K562 (cell line): ENCODE results near the gene FAM174C. TPM values are rescaled to one million over a fixed set of nuclear protein-coding genes. Genes with fewer than 3 reads are reported as not detected.

Experiments used
- ELF2 ChIP-seq: fragments of 250-450 bp; sonication (Bioruptor Pico); IDR thresholded peaks from 2 replicates; pipeline ENCODE4 v1.5.0; 2021; ENCODE audit warnings: mild to moderate bottlenecking
- GABPA ChIP-seq: fragments of 200-800 bp; sonication (Bioruptor generic); conservative IDR thresholded peaks from 2 replicates; pipeline ENCODE4 v1.6.1; 2016; ENCODE audit warnings: low read depth, missing genetic modification characterization, missing compliant biosample characterization
- GATAD2A ChIP-seq: fragments of 450-650 bp; IDR thresholded peaks from 2 replicates; pipeline ENCODE4 v1.6.1; 2017
- HNRNPH1 ChIP-seq: fragments of 200-400 bp; formaldehyde crosslinking; optimal IDR thresholded peaks from 2 replicates; pipeline ENCODE3; 2017; ENCODE audit warnings: low read depth, mild to moderate bottlenecking, low read length, moderate library complexity
- MAX ChIP-seq: sonication (generic); formaldehyde crosslinking; IDR thresholded peaks from 2 replicates; pipeline ENCODE4 v1.9.0; 2022; ENCODE audit warnings: mild to moderate bottlenecking, missing genetic modification reagents
- MYC ChIP-seq, 2 experiments: fragments of 250-450 bp in 1 of 2; sonication (Bioruptor Pico) in 1 of 2; IDR thresholded peaks; 2 replicates each; pipeline versions ENCODE4 v1.5.1 to v1.6.1; 2012 to 2021; ENCODE audit warnings: low read depth in 2 of 2, borderline replicate concordance in 1 of 2, improper control_type of control experiment in 1 of 2, low read length in 1 of 2, mild to moderate bottlenecking in 1 of 2, moderate library complexity in 1 of 2
- NKRF ChIP-seq: fragments of 450-650 bp; IDR thresholded peaks from 2 replicates; pipeline ENCODE4 v1.6.1; 2016; ENCODE audit warnings: borderline replicate concordance
- SIN3A ChIP-seq, 2 experiments: fragments of 150-350 bp in 1 of 2; IDR thresholded peaks; 2 replicates each; pipeline ENCODE4 v1.6.1; 2011 to 2016; ENCODE audit warnings: borderline replicate concordance in 2 of 2, low read depth in 2 of 2, low read length in 2 of 2, mild to moderate bottlenecking in 2 of 2, moderate library complexity in 2 of 2; ENCODE audit not compliant: control insufficient read depth in 1 of 2
- SREBF1 ChIP-seq: fragments of 150-350 bp; IDR thresholded peaks from 2 replicates; pipeline ENCODE4 v1.6.1; 2014; ENCODE audit warnings: antibody characterized with exemption, low read depth, low read length, borderline replicate concordance
- SUPT5H ChIP-seq: fragments of 450-650 bp; IDR thresholded peaks from 2 replicates; pipeline ENCODE4 v1.6.1; 2016
- TBL1XR1 ChIP-seq, 2 experiments: IDR thresholded peaks; 2 replicates each; pipeline ENCODE4 v1.6.1; 2012; ENCODE audit warnings: improper control_type of control experiment in 2 of 2, low read length in 2 of 2, mild to moderate bottlenecking in 1 of 2
- U2AF1 ChIP-seq: fragments of 200-400 bp; formaldehyde crosslinking; optimal IDR thresholded peaks from 2 replicates; pipeline ENCODE3; 2017; ENCODE audit warnings: mild to moderate bottlenecking, low read depth, low read length, moderate library complexity
- ZBTB40 ChIP-seq, 2 experiments: fragments of 450-650 bp in 1 of 2; sonication (generic) in 1 of 2; formaldehyde crosslinking in 1 of 2; IDR thresholded peaks; 2 replicates each; pipeline versions ENCODE4 v1.7.1 to v1.9.0; 2016 to 2022; ENCODE audit warnings: inconsistent platforms in 1 of 2, mild to moderate bottlenecking in 1 of 2, missing genetic modification reagents in 1 of 2
- ZSCAN29 ChIP-seq: fragments of 450-650 bp; IDR thresholded peaks from 2 replicates; pipeline ENCODE4 v1.6.1; 2017
- polyA plus RNA-seq, 8 experiments: library from polyadenylated mRNA; depleted of rRNA in 4 of 8; stranded (reverse) in 5 of 8; unstranded in 3 of 8; fragments of >200 nt; fragmentation: Nextera tagmentation in 2 of 8; fragmentation: Illumina TruSeq in 1 of 8; extraction: Ambion mirVana in 2 of 8; extraction: Trizol in 1 of 8; gene quantifications; 2 replicates each; pipeline versions ENCODE4 v1.2.1 to v1.2.3, GENCODE V29; 2011 to 2014; ENCODE audit warnings: inconsistent platforms in 1 of 8, missing spikeins in 1 of 8
- total RNA-seq, 7 experiments: library from RNA; depleted of rRNA in 6 of 7; stranded (reverse); fragments of >200 nt in 6 of 7; fragmentation: Illumina TruSeq in 2 of 7; extraction: Trizol in 2 of 7; gene quantifications; 2 replicates each; pipeline versions ENCODE4 v1.2.1 to v1.2.3, GENCODE V29; 2011 to 2021; ENCODE audit warnings: low replicate concordance in 1 of 7

Gene FAM174C
- total and polyA plus RNA-seq, 9 of the 15 experiments (the other 6 are each of a cell fraction or from before 2014, with no cell fraction given), result 0.66 to 89.6 (median 20.3) TPM

GRCh38 chr19:1269478-1270212 is 5.7 kb upstream of the FAM174C start (continued):
- TF ChIP-seq SIN3A (IDR thresholded peaks at IDR 0.05; ENCODE audit: borderline replicate concordance in 2 of 2, control insufficient read depth in 1 of 2, low read depth in 2 of 2, low read length in 2 of 2), result peak; percentile 71 to 86; a peak in 2 of 4 replicates
- 0 out of 2 replicates have a peak, but pooled peaks have one; percentile 26 for TF ChIP-seq GATAD2A
- TF ChIP-seq HNRNPH1, result peak; percentile 63
- TF ChIP-seq ELF2 (CRISPR knock-in tag), result 0 out of 2 replicates have a peak, but pooled peaks have one; percentile 22
- peak; percentile 81; the same call in 1 of the 2 replicates for TF ChIP-seq NKRF
- peak; percentile 86 for TF ChIP-seq MAX (CRISPR knock-in tag)
- TF ChIP-seq MYC (IDR thresholded peaks at IDR 0.05; ENCODE audit: low read depth, low read length), result peak; percentile 95
- TF ChIP-seq MYC (CRISPR knock-in tag; IDR thresholded peaks at IDR 0.05; ENCODE audit: borderline replicate concordance, low read depth), result 0 out of 2 replicates have a peak, but pooled peaks have one; percentile 55
- peak; percentile 68; the same call in 1 of the 2 replicates for TF ChIP-seq ZBTB40 (IDR thresholded peaks at IDR 0.05)
- TF ChIP-seq ZBTB40 (CRISPR knock-in tag; IDR thresholded peaks at IDR 0.05), result peak; percentile 36; the same call in 1 of the 2 replicates
- TF ChIP-seq ZSCAN29, result no peak
- TF ChIP-seq GABPA (tag), result peak; percentile 49
- peak; percentile 78 for TF ChIP-seq SUPT5H
- TF ChIP-seq TBL1XR1 (IDR thresholded peaks at IDR 0.05; ENCODE audit: low read length in 2 of 2), result peak in 1 of 2 experiments; percentile 60; a peak in 1 of 4 replicates
- TF ChIP-seq SREBF1, result 0 out of 2 replicates have a peak, but pooled peaks have one; percentile 4
- TF ChIP-seq U2AF1, result no peak
